A673 (cell line): ENCODE data around the gene GPR31. TPM values are rescaled to one million over a fixed set of nuclear protein-coding genes. Genes with fewer than 3 reads are reported as not detected.

Source experiments
- BruUV-seq: library from RNA; stranded (reverse); fragments of 400-500 nt; replicated peaks from 2 replicates; lab custom pipeline; 2021; lab: Mats Ljungman, UMichigan
- CTCF ChIA-PET: fragments of 300-600 bp; sonication (Branson Sonifier 250); formaldehyde crosslinking; loops from one replicate; lab custom pipeline; 2022; ENCODE audit warnings: antibody characterized with exemption; lab: Charles Lee
- POLR2A ChIA-PET: fragments of 300-600 bp; sonication (Branson Sonifier 250); formaldehyde crosslinking; loops from one replicate; lab custom pipeline; 2022; ENCODE audit warnings: antibody characterized with exemption; ENCODE audit not compliant: low non-redundant PET; lab: Charles Lee
- DNase-seq: peaks from one replicate; pipeline ENCODE4 v3.0.0-alpha.2; 2015; ENCODE audit warnings: low spot score
- H3K27ac ChIP-seq: fragments of 200-600 bp; sonication (generic); 2 replicates; pipeline ENCODE4 v1.5.1; 2016; ENCODE audit warnings: mixed run types, low read depth, mild to moderate bottlenecking, mixed read lengths, antibody characterized with exemption, low read length; ENCODE audit not compliant: poor library complexity, severe bottlenecking
- H3K27me3 ChIP-seq: fragments of 200-600 bp; sonication (generic); replicated peaks from 2 replicates; pipeline ENCODE4 v1.6.1; 2017; ENCODE audit warnings: mixed run types, low read depth, mild to moderate bottlenecking, mixed read lengths, antibody characterized with exemption, low read length; ENCODE audit not compliant: insufficient read depth, poor library complexity
- H3K36me3 ChIP-seq: fragments of 200-600 bp; sonication (generic); 2 replicates; pipeline ENCODE4 v1.6.1; 2016; ENCODE audit warnings: mixed run types, mild to moderate bottlenecking, mixed read lengths, antibody characterized with exemption, low read length; ENCODE audit not compliant: insufficient read depth, poor library complexity, severe bottlenecking
- H3K4me1 ChIP-seq: fragments of 200-600 bp; sonication (generic); 2 replicates; pipeline ENCODE4 v1.6.1; 2017; ENCODE audit warnings: mixed run types, mild to moderate bottlenecking, mixed read lengths, antibody characterized with exemption, low read length; ENCODE audit not compliant: insufficient read depth, poor library complexity, severe bottlenecking
- H3K4me3 ChIP-seq: fragments of 200-600 bp; sonication (generic); 2 replicates; pipeline ENCODE4 v1.5.1; 2016; ENCODE audit warnings: low read depth, mixed run types, mild to moderate bottlenecking, mixed read lengths, low read length; ENCODE audit not compliant: poor library complexity, severe bottlenecking
- H3K9me3 ChIP-seq: fragments of 200-600 bp; sonication (generic); 2 replicates; pipeline ENCODE4 v1.6.1; 2016; ENCODE audit warnings: mixed run types, low read depth, mild to moderate bottlenecking, mixed read lengths, antibody characterized with exemption, low read length; ENCODE audit not compliant: poor library complexity, severe bottlenecking
- CTCF ChIP-seq: fragments of 300-800, 200-600 bp; sonication (generic); conservative IDR thresholded peaks from 2 replicates; pipeline ENCODE4 v1.5.1; 2017; ENCODE audit warnings: low read depth, mild to moderate bottlenecking, antibody characterized with exemption, low read length, moderate library complexity, mixed read lengths
- EZH2 ChIP-seq: fragments of 200-600 bp; sonication (generic); IDR thresholded peaks from 2 replicates; pipeline ENCODE4 v1.6.1; 2017; ENCODE audit warnings: borderline replicate concordance, low read depth, mild to moderate bottlenecking, mixed read lengths, antibody characterized with exemption, low read length; ENCODE audit not compliant: poor library complexity, severe bottlenecking
- intact Hi-C: fragments of 100-400 bp; cut with micrococcal nuclease; formaldehyde crosslinking; loops from one replicate; pipeline ENCODE4 v1.10.0; 2022; ENCODE audit not compliant: unreplicated experiment
- total RNA-seq: library from RNA; stranded (reverse); gene quantifications from 2 replicates; pipeline ENCODE4 v1.2.3, GENCODE V29; 2021

Gene GPR31
- total RNA-seq, 1 experiment from 2014 or later: not detected

GRCh38 chr6:167164261-167164660 is 6.5 kb upstream of the GPR31 start:
- Histone ChIP-seq H3K36me3 (no peaks in the 10 kb centered on the region), H3K4me1 (no peaks in the 10 kb centered on the region), H3K27ac (no peak overlapping the region), H3K9me3 (no peaks in the 10 kb centered on the region), H3K27me3 (peaks cover 10% of the 10 kb centered on the region), H3K4me3 (no peak overlapping the region)
- no peak for TF ChIP-seq CTCF
- TF ChIP-seq EZH2: no peak
- intact Hi-C loops: no loop called here
- no TSS peak for BruUV-seq
- POLR2A ChIA-PET: no interaction called here
- no peak for DNase-seq
- CTCF ChIA-PET: interaction anchor here (0.6 kb wide), 1 partner anchor 311 kb away, joined by 3 read pairs; no protein-coding TSS in a partner anchor

GRCh38 chr6:167163476-167164011 is 5.8 kb upstream of the GPR31 start:
- intact Hi-C loops: no loop called here
- H3K9me3 ChIP-seq: no peaks in the 10 kb centered on the region
- no peaks in the 10 kb centered on the region for H3K36me3 ChIP-seq
- DNase-seq: no peak
- BruUV-seq: no TSS peak
- ChIA-PET POLR2A (no interaction called here), CTCF (interaction anchor here (0.6 kb wide), 1 partner anchor 312 kb away, joined by 3 read pairs; no protein-coding TSS in a partner anchor)
- H3K4me1 ChIP-seq: no peaks in the 10 kb centered on the region
- no peak overlapping the region for H3K4me3 ChIP-seq
- H3K27ac ChIP-seq: no peak overlapping the region
- H3K27me3 ChIP-seq: peaks cover 10% of the 10 kb centered on the region
- no peak for TF ChIP-seq CTCF
- no peak for TF ChIP-seq EZH2

GRCh38 chr6:167162591-167162990 is 4.8 kb upstream of the GPR31 start:
- no peak overlapping the region for H3K27ac ChIP-seq

More at GRCh38 chr6:167162591-167162990, 4.8 kb upstream of the GPR31 start:
- intact Hi-C loops: no loop called here
- POLR2A ChIA-PET: no interaction called here
- no peak overlapping the region for H3K4me3 ChIP-seq
- H3K36me3 ChIP-seq: no peaks in the 10 kb centered on the region
- no peaks in the 10 kb centered on the region for H3K4me1 ChIP-seq
- no peaks in the 10 kb centered on the region for H3K9me3 ChIP-seq
- CTCF ChIA-PET: no interaction called here
- no TSS peak for BruUV-seq
- H3K27me3 ChIP-seq: peaks cover 10% of the 10 kb centered on the region
- no peak for DNase-seq
- TF ChIP-seq CTCF (no peak), EZH2 (no peak)
